ENCODE data around the gene PRAC1. TPM values are rescaled to one million over a fixed set of nuclear protein-coding genes. Genes with fewer than 3 reads are reported as not detected.

The PRAC1 gene
- total RNA-seq, 1 experiment from 2014 or later, result not detected

DNA sequence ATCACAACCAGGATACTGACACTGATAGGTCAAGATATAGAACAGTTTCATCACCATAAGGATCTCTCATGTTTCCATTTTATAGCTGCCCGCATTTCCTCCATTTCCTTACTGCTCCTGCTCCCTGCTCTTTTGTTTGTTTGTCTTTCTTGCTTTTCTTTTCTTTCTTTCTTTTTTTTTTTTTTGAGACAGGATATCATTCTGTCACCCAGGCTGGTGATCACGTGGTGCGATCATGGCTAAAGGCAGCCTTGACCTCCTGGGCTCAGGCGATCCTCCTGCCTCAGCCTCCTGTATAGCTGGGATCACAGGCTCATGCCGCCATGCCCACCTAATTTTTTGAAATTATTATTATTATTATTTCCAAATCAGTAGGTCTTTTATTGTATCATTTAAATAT, 31.7 kb downstream of the PRAC1 start:
- TF ChIP-seq, protein P1, sequence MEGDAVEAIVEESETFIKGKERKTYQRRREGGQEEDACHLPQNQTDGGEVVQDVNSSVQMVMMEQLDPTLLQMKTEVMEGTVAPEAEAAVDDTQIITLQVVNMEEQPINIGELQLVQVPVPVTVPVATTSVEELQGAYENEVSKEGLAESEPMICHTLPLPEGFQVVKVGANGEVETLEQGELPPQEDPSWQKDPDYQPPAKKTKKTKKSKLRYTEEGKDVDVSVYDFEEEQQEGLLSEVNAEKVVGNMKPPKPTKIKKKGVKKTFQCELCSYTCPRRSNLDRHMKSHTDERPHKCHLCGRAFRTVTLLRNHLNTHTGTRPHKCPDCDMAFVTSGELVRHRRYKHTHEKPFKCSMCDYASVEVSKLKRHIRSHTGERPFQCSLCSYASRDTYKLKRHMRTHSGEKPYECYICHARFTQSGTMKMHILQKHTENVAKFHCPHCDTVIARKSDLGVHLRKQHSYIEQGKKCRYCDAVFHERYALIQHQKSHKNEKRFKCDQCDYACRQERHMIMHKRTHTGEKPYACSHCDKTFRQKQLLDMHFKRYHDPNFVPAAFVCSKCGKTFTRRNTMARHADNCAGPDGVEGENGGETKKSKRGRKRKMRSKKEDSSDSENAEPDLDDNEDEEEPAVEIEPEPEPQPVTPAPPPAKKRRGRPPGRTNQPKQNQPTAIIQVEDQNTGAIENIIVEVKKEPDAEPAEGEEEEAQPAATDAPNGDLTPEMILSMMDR (IDR thresholded peaks at IDR 0.05; ENCODE audit: unreplicated experiment), result no peak
- H3K27ac Mint-ChIP-seq (ENCODE audit: unreplicated experiment), result no peak overlapping the region
- H3K27me3 Mint-ChIP-seq (ENCODE audit: unreplicated experiment), result peaks cover 10% of the 10 kb centered on the region
- H3K36me3 Mint-ChIP-seq (ENCODE audit: insufficient read depth, unreplicated experiment), result no peaks in the 10 kb centered on the region
- DNase-seq, result no peak
- peaks cover 3% of the 10 kb centered on the region for H3K9me3 Mint-ChIP-seq (ENCODE audit: low read depth, unreplicated experiment)
- CTCF ChIA-PET, result no interaction called here
- intact Hi-C loops (cut with micrococcal nuclease; ENCODE audit: unreplicated experiment), result no loop called here
- no peak overlapping the region for H3K4me3 Mint-ChIP-seq (ENCODE audit: low read depth, unreplicated experiment)
- BruUV-seq (replicated peaks), result no TSS peak
- H3K4me1 Mint-ChIP-seq (ENCODE audit: low read depth, unreplicated experiment), result no peaks in the 10 kb centered on the region

DNA sequence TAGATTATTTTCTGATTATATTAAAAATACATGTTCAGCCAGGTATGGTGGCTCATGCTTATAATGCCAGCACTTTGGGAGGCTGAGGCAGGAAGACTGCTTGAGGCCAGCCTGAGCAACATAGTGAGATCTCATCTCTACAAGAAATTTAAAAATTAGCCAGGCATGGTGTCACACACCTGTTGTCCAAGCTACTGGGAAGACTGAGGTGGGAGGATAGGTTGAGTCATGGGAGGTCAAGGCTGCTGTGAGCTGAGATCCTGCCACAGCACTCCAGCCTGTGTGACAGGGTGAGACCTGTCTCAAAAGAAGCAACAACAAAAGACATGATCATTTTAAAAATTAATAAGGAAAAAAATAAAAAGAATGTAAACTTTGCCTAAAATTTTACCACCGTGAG, 40.7 kb downstream of the PRAC1 start:
- CTCF ChIA-PET, result interaction anchor here (1.1 to 4.3 kb wide), 3 partner anchors 43 to 179 kb away, joined by 3 to 36 read pairs (median 8); partner anchors contain the start of gene HOXB9
- Mint-ChIP-seq H3K36me3 (ENCODE audit: insufficient read depth, unreplicated experiment) (no peaks in the 10 kb centered on the region), H3K9me3 (ENCODE audit: low read depth, unreplicated experiment) (no peaks in the 10 kb centered on the region), H3K4me3 (ENCODE audit: low read depth, unreplicated experiment) (no peak overlapping the region), H3K27me3 (ENCODE audit: unreplicated experiment) (no peaks in the 10 kb centered on the region), H3K4me1 (ENCODE audit: low read depth, unreplicated experiment) (no peaks in the 10 kb centered on the region), H3K27ac (ENCODE audit: unreplicated experiment) (no peak overlapping the region)
- intact Hi-C loops (cut with micrococcal nuclease; ENCODE audit: unreplicated experiment), result no loop called here
- TF ChIP-seq, protein P1 (IDR thresholded peaks at IDR 0.05; ENCODE audit: unreplicated experiment), result no peak
- BruUV-seq (replicated peaks), result no TSS peak
- no peak for DNase-seq

DNA sequence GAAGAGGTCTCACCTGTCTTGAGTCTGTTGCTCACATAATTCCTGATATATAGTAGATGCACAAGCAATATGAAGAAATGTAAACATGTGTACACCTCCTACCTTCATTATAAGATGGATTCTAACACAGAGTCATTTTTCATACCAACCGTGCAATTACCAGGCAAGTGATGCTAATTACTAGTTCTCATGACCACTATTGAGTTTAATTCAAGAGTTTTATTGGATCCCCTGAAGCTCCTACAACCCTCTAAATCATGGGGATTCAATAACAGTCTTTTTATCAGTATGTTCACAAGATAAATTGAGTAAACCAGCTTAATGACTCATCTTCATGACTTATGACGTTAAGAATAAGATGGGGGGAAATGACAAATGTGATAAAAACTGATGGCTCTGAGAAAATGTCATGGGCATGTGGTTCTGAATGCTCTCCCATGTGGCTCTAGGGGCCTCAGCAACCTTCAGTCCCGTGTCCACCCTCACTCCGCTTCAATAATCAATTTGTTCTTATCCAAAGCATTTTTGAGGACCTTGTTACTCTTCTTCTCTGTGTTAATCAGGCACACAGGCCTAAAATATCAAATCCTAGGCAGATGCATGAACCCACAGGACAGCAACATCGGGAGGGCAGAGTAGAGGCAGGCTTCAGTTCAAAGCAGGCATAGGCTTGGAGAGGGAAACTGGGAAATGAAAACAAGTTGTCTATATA, 42.8 kb downstream of the PRAC1 start:
- no TSS peak for BruUV-seq (replicated peaks)
- H3K9me3 Mint-ChIP-seq (ENCODE audit: low read depth, unreplicated experiment), result no peaks in the 10 kb centered on the region

DNA sequence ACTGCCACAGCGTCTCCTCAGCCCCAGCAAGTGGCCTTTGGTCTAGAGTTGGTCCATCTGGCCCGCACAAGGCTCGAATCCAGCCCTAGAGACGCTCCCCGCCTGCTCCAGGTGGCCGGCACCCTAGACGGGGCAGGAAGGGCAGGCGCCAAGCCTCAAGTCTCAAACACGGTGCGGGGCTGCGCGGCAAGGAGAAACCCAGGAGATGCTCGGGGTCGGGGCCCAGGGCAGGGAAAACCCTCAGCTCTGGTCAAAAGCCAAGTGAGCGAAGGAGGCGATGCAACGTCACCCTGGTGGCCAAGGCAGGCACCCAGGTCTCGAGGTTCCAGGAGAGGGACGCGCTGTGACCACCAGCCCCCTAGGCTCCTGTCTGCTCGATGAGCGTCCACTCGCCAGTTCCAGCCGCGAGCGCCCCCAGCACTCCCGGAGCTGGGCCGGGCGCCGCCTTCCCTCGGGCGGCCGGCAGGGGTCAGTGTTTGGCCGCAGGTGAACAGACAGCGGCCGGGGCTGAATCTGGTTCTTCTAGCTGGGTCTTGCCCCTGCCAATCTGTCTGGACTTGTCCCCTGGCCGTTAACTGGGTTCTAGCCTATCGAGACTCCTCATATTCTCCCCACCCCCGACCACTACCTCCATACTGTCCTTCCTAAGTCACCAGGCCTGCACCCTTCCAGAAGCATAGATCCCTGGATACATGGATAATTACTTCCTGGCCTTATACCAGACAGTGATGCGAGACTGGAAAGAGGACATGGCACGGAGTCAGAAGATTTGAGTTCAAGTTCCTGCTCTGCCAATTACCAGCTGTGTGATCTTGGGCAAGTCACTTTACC, 44.0 kb downstream of the PRAC1 start:
- TF ChIP-seq, protein P1 (IDR thresholded peaks at IDR 0.05; ENCODE audit: unreplicated experiment), result peak; percentile 99
- BruUV-seq (replicated peaks), result no TSS peak
- no peaks in the 10 kb centered on the region for H3K9me3 Mint-ChIP-seq (ENCODE audit: low read depth, unreplicated experiment)
- peak overlapping the region; percentile 10 for H3K4me3 Mint-ChIP-seq (ENCODE audit: low read depth, unreplicated experiment)
- intact Hi-C loops (cut with micrococcal nuclease; ENCODE audit: unreplicated experiment), result loop anchor here (1.0 to 2.0 kb wide), 3 partner anchors 46 to 201 kb away; no protein-coding TSS in a partner anchor
- CTCF ChIA-PET, result interaction anchor here (0.6 to 4.9 kb wide), 29 partner anchors 11 to 613 kb away, joined by 3 to 106 read pairs (median 5); partner anchors contain the start of genes ATP5MC1, HOXB13 and TTLL6
- peak; percentile 92 for DNase-seq
- H3K4me1 Mint-ChIP-seq (ENCODE audit: low read depth, unreplicated experiment), result no peaks in the 10 kb centered on the region
- no peaks in the 10 kb centered on the region for H3K36me3 Mint-ChIP-seq (ENCODE audit: insufficient read depth, unreplicated experiment)
- no peaks in the 10 kb centered on the region for H3K27me3 Mint-ChIP-seq (ENCODE audit: unreplicated experiment)
- no peak overlapping the region for H3K27ac Mint-ChIP-seq (ENCODE audit: unreplicated experiment)

More for the DNA sequence above, 42.8 kb downstream of the PRAC1 start:
- intact Hi-C loops (cut with micrococcal nuclease; ENCODE audit: unreplicated experiment), result loop anchor here (2.0 kb wide), 2 partner anchors 45 to 111 kb away; no protein-coding TSS in a partner anchor
- CTCF ChIA-PET, result interaction anchor here (0.5 to 4.9 kb wide), 17 partner anchors 12 to 512 kb away, joined by 3 to 106 read pairs (median 5); no protein-coding TSS in a partner anchor
- TF ChIP-seq, protein P1 (IDR thresholded peaks at IDR 0.05; ENCODE audit: unreplicated experiment), result no peak
- H3K36me3 Mint-ChIP-seq (ENCODE audit: insufficient read depth, unreplicated experiment), result no peaks in the 10 kb centered on the region
- no peak overlapping the region for H3K4me3 Mint-ChIP-seq (ENCODE audit: low read depth, unreplicated experiment)
- no peaks in the 10 kb centered on the region for H3K27me3 Mint-ChIP-seq (ENCODE audit: unreplicated experiment)
- H3K27ac Mint-ChIP-seq (ENCODE audit: unreplicated experiment), result no peak overlapping the region
- H3K4me1 Mint-ChIP-seq (ENCODE audit: low read depth, unreplicated experiment), result no peaks in the 10 kb centered on the region
- no peak for DNase-seq
